ENCODE measurements around the gene ZNF569. TPM values are rescaled to one million over a fixed set of nuclear protein-coding genes. Genes with fewer than 3 reads are reported as not detected.

The ZNF569 gene
- total and polyA plus RNA-seq, 10 of the 15 experiments (the other 5 are each of a cell fraction or from before 2014, with no cell fraction given), result 0.82 to 4.3 (median 2.3) TPM

DNA sequence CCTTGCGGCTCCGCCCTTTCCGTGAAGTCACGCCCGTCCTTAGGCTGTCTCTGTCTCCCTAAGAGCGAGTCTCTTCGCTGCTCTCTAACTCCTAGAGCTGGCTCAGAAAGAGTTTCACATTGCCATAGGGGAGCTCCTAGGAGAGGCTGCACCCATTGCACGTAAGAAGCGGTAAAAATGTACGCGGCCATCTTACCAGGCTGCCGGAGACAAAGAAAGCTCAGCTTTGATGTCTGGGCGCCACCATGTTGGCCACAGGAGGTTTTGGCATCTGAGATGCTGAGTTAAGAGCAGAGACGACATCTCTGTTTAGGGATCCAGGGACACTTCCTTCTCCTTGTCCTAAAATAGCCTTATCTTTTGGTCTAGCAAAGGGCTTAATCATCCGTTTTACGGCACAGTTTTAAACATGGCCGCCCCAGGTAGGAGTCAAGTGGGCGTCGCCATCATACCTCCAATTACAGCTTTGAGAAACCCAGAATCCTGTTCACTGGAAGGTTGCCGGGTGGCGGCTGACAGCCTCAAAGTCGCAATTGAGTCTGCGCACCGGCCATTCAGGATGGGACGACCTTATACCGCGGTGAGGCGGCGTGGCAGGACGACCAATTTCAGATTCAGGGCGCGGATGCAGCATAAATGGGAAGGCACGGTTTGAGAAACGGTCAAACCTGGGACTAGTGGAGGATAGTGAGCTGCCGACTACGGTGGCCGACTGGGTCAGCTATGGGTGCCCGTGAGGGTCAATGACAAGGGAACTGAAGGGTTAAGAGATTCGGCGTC is 39.3 kb upstream of the ZNF569 start, which contains the start of gene ZNF793 (continued):
- TF ChIP-seq SREBF2 (IDR thresholded peaks at IDR 0.05; ENCODE audit: low read length) (no peak), FOS (IDR thresholded peaks at IDR 0.05; ENCODE audit: borderline replicate concordance, extremely low read depth, insufficient read length) (no peak), SIN3A (IDR thresholded peaks at IDR 0.05; ENCODE audit: low read depth, low read length) (no peak), RCOR1 (conservative IDR thresholded peaks at IDR 0.05; ENCODE audit: low read depth, low read length) (no peak), HDAC6 (IDR thresholded peaks at IDR 0.05; ENCODE audit: unreplicated experiment) (no peak), CHD1 (IDR thresholded peaks at IDR 0.05; ENCODE audit: low read depth, low read length) (no peak), SMAD1 (IDR thresholded peaks at IDR 0.05; ENCODE audit: low read depth, partially characterized antibody) (no peak), MYC (IDR thresholded peaks at IDR 0.05; ENCODE audit: insufficient read depth, insufficient read length, insufficient replicate concordance, low read length, severe bottlenecking) (no peak), RAD21 (IDR thresholded peaks at IDR 0.05; ENCODE audit: insufficient read depth, low read depth, low read length) (no peak), POU2F2 (IDR thresholded peaks at IDR 0.05; ENCODE audit: borderline replicate concordance, low read depth, low read length) (no peak), EED (IDR thresholded peaks at IDR 0.05; ENCODE audit: low read depth) (no peak), FOXK2 (IDR thresholded peaks at IDR 0.05) (no peak), HDGF (IDR thresholded peaks at IDR 0.05) (no peak)
- TF ChIP-seq, protein P1, sequence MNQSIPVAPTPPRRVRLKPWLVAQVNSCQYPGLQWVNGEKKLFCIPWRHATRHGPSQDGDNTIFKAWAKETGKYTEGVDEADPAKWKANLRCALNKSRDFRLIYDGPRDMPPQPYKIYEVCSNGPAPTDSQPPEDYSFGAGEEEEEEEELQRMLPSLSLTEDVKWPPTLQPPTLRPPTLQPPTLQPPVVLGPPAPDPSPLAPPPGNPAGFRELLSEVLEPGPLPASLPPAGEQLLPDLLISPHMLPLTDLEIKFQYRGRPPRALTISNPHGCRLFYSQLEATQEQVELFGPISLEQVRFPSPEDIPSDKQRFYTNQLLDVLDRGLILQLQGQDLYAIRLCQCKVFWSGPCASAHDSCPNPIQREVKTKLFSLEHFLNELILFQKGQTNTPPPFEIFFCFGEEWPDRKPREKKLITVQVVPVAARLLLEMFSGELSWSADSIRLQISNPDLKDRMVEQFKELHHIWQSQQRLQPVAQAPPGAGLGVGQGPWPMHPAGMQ (IDR thresholded peaks at IDR 0.05; ENCODE audit: borderline replicate concordance), result no peak
- TF ChIP-seq, protein P2, sequence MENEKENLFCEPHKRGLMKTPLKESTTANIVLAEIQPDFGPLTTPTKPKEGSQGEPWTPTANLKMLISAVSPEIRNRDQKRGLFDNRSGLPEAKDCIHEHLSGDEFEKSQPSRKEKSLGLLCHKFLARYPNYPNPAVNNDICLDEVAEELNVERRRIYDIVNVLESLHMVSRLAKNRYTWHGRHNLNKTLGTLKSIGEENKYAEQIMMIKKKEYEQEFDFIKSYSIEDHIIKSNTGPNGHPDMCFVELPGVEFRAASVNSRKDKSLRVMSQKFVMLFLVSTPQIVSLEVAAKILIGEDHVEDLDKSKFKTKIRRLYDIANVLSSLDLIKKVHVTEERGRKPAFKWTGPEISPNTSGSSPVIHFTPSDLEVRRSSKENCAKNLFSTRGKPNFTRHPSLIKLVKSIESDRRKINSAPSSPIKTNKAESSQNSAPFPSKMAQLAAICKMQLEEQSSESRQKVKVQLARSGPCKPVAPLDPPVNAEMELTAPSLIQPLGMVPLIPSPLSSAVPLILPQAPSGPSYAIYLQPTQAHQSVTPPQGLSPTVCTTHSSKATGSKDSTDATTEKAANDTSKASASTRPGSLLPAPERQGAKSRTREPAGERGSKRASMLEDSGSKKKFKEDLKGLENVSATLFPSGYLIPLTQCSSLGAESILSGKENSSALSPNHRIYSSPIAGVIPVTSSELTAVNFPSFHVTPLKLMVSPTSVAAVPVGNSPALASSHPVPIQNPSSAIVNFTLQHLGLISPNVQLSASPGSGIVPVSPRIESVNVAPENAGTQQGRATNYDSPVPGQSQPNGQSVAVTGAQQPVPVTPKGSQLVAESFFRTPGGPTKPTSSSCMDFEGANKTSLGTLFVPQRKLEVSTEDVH (IDR thresholded peaks at IDR 0.05; ENCODE audit: low read depth, partially characterized antibody), result no peak
- TF ChIP-seq, protein P3, sequence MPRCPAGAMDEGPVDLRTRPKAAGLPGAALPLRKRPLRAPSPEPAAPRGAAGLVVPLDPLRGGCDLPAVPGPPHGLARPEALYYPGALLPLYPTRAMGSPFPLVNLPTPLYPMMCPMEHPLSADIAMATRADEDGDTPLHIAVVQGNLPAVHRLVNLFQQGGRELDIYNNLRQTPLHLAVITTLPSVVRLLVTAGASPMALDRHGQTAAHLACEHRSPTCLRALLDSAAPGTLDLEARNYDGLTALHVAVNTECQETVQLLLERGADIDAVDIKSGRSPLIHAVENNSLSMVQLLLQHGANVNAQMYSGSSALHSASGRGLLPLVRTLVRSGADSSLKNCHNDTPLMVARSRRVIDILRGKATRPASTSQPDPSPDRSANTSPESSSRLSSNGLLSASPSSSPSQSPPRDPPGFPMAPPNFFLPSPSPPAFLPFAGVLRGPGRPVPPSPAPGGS (IDR thresholded peaks at IDR 0.05; ENCODE audit: borderline replicate concordance, insufficient read depth, low read depth, low read length, poor library complexity, severe bottlenecking), result no peak
